PC-9 (cell line): ENCODE data around the gene SLIT1.

Experiments
- CTCF ChIP-seq: fragments of 200-600 bp; sonication (generic); conservative IDR thresholded peaks from 2 replicates; pipeline ENCODE4 v1.6.1; 2017; ENCODE audit warnings: mixed run types, antibody characterized with exemption, mild to moderate bottlenecking, moderate library complexity
- EZH2 ChIP-seq: fragments of 200-600 bp; sonication (generic); IDR thresholded peaks from 2 replicates; pipeline ENCODE4 v1.8.0; 2017; ENCODE audit warnings: antibody characterized with exemption, low read depth

- TF ChIP-seq CTCF = no peak
- TF ChIP-seq EZH2 = no peak
These were observed 201.1 kb downstream of the SLIT1 start for GRCh38 chr10:96984541-96985131.
